HG03575 (cell line): Measurements from ENCODE around the gene VTI1A.

Source experiments
- ATAC-seq: cut with Tn5 transposase; IDR thresholded peaks from one replicate; pipeline ENCODE4 v1.9.1; 2021; ENCODE audit not compliant: unreplicated experiment, insufficient number of reproducible peaks, low FRiP score; ENCODE audit errors: extremely low read depth

VTI1A gene

GRCh38 chr10:112689327-112690072 is 242.5 kb downstream of the VTI1A start:
- no peak for ATAC-seq

GRCh38 chr10:112695539-112695938 is 248.5 kb downstream of the VTI1A start:
- ATAC-seq, result no peak

GRCh38 chr10:112696592-112696991 is 249.6 kb downstream of the VTI1A start:
- no peak for ATAC-seq

GRCh38 chr10:112698133-112698817 is 251.3 kb downstream of the VTI1A start:
- no peak for ATAC-seq

- no peak for ATAC-seq
These were observed 251.8 kb downstream of the VTI1A start for GRCh38 chr10:112698818-112699164.

GRCh38 chr10:112700215-112700671 is 253.2 kb downstream of the VTI1A start:
- no peak for ATAC-seq

- ATAC-seq, result no peak
These were observed 254.3 kb downstream of the VTI1A start for GRCh38 chr10:112701211-112701877.

- ATAC-seq, result no peak
These were observed 254.9 kb downstream of the VTI1A start for GRCh38 chr10:112701878-112702255.

GRCh38 chr10:112706577-112706976 is 259.6 kb downstream of the VTI1A start:
- ATAC-seq, result no peak

- no peak for ATAC-seq
These were observed 261.4 kb downstream of the VTI1A start for GRCh38 chr10:112708461-112708860.

GRCh38 chr10:112710528-112710927 is 263.5 kb downstream of the VTI1A start:
- no peak for ATAC-seq

- no peak for ATAC-seq
These were observed 264.4 kb downstream of the VTI1A start for GRCh38 chr10:112711366-112711765.

- ATAC-seq, result no peak
These were observed 265.5 kb downstream of the VTI1A start for GRCh38 chr10:112712536-112712935.

- ATAC-seq, result no peak
These were observed 266.4 kb downstream of the VTI1A start for GRCh38 chr10:112713411-112713810.

GRCh38 chr10:112715581-112715980 is 268.6 kb downstream of the VTI1A start:
- no peak for ATAC-seq

- no peak for ATAC-seq
These were observed 269.1 kb downstream of the VTI1A start for GRCh38 chr10:112716076-112716475.

- ATAC-seq, result no peak
These were observed 270.0 kb downstream of the VTI1A start for GRCh38 chr10:112716924-112717413.

- ATAC-seq, result no peak
These were observed 273.2 kb downstream of the VTI1A start for GRCh38 chr10:112720178-112720577.

- no peak for ATAC-seq
These were observed 274.2 kb downstream of the VTI1A start for GRCh38 chr10:112721080-112721698.
